Gastrocnemius medialis (tissue), 4 donors: ENCODE measurements around the gene AAR2.

Experiments used
- CTCF ChIP-seq, 5 experiments: fragments of 450-650 bp in 3 of 5; fragments of 200-600 bp in 2 of 5; sonication (generic) in 2 of 5; IDR thresholded peaks in 4 of 5; conservative IDR thresholded peaks in 1 of 5; 1 replicate in 4 of 5; 2 replicates in 1 of 5; pipeline ENCODE4 v1.5.1; 2016 to 2019; ENCODE audit warnings: antibody characterized with exemption in 5 of 5, mild to moderate bottlenecking in 3 of 5, moderate library complexity in 3 of 5
- POLR2A ChIP-seq, 2 donors: fragments of 450-650 bp; IDR thresholded peaks; one replicate each; pipeline ENCODE4 v1.6.1; 2017; ENCODE audit warnings: antibody characterized with exemption in 2 of 2, mild to moderate bottlenecking in 2 of 2, moderate library complexity in 2 of 2

- TF ChIP-seq CTCF (IDR thresholded peaks at IDR 0.05 in 4 of 5, conservative IDR thresholded peaks at IDR 0.05 in 1 of 5) (no peak), POLR2A (IDR thresholded peaks at IDR 0.05) (no peak)
These were observed 61.4 kb downstream of the AAR2 start for GRCh38 chr20:36297656-36298055.
